ENCODE data around the gene TRIM65.

The TRIM65 gene

DNA sequence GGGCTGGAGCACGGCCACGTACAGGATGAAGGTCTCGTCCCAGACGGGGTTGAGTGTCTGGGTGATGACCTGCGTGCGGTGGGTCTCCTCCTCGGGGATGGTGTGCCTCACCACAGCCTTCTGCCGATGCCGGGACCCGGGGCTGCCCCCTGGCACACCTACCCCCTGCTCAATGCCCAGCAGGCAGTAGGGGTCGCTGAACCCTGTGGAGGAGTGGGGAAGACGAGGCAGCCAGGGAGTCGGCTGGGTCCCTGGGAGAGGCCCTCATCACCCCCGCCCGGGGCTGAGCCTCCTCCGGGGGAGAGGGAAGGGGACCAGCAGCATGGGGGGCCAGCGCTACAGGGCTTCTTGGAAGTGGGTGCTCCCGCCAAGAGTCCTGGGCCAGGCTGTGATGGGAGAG, 54.3 kb downstream of the TRIM65 start:
- no peaks in the 10 kb centered on the region for H3K27me3 ChIP-seq (ENCODE audit: control insufficient read depth, low read length)
- no peak overlapping the region for H3K27ac ChIP-seq (ENCODE audit: low read depth, low read length)
- no peaks in the 10 kb centered on the region for H3K79me2 ChIP-seq (ENCODE audit: control insufficient read depth, low read length)
- H3K4me2 ChIP-seq (ENCODE audit: low read length) = no peak overlapping the region
- no peak overlapping the region for H3K4me3 ChIP-seq (ENCODE audit: low read length)
- no peaks in the 10 kb centered on the region for H3K9me3 ChIP-seq (ENCODE audit: control insufficient read depth, insufficient read depth, low read length)
- no peaks in the 10 kb centered on the region for H4K20me1 ChIP-seq (ENCODE audit: control insufficient read depth, insufficient read depth, low read depth, low read length)
- peaks cover 17% of the 10 kb centered on the region for H3K36me3 ChIP-seq (ENCODE audit: control insufficient read depth, low read length)
- H3K4me1 ChIP-seq (ENCODE audit: control insufficient read depth, low read length) = peaks cover 32% of the 10 kb centered on the region
- H3K9me2 ChIP-seq (replicated peaks; ENCODE audit: control insufficient read depth, low read length) = no peaks in the 10 kb centered on the region
- TF ChIP-seq EZH2phosphoT487 (IDR thresholded peaks at IDR 0.05; ENCODE audit: borderline replicate concordance, low read length) = no peak
- TF ChIP-seq, protein P1, sequence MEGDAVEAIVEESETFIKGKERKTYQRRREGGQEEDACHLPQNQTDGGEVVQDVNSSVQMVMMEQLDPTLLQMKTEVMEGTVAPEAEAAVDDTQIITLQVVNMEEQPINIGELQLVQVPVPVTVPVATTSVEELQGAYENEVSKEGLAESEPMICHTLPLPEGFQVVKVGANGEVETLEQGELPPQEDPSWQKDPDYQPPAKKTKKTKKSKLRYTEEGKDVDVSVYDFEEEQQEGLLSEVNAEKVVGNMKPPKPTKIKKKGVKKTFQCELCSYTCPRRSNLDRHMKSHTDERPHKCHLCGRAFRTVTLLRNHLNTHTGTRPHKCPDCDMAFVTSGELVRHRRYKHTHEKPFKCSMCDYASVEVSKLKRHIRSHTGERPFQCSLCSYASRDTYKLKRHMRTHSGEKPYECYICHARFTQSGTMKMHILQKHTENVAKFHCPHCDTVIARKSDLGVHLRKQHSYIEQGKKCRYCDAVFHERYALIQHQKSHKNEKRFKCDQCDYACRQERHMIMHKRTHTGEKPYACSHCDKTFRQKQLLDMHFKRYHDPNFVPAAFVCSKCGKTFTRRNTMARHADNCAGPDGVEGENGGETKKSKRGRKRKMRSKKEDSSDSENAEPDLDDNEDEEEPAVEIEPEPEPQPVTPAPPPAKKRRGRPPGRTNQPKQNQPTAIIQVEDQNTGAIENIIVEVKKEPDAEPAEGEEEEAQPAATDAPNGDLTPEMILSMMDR (IDR thresholded peaks at IDR 0.05; ENCODE audit: low read depth, low read length, poor library complexity, severe bottlenecking) = no peak
- peaks cover 5% of the 10 kb centered on the region; the same call in 1 of the 2 replicates for H3F3A ChIP-seq (ENCODE audit: control insufficient read depth, insufficient read depth)

DNA sequence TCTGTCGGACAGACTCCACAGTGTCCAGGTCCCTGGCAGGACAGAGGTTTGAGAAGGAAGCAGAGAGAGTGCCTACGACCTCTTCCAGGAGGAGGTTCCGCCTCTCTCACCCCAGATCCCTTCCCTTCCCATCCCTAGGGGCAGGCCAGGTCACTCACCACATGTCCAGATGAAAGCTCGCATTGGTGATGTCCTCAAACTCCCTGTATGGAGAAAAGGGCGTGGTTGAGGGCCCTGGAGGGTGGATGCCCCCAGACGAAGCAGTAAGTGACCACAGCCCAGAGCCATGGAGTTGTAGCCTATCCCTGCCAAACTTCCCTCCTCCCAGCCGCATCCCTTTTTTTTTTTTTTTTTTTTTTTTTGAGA, 56.0 kb downstream of the TRIM65 start:
- no peak overlapping the region for H3K27ac ChIP-seq (ENCODE audit: low read depth, low read length)
- no peaks in the 10 kb centered on the region for H3K9me2 ChIP-seq (replicated peaks; ENCODE audit: control insufficient read depth, low read length)
- H3K36me3 ChIP-seq (ENCODE audit: control insufficient read depth, low read length) = peaks cover under 1% of the 10 kb centered on the region; the same call in 1 of the 2 replicates

DNA sequence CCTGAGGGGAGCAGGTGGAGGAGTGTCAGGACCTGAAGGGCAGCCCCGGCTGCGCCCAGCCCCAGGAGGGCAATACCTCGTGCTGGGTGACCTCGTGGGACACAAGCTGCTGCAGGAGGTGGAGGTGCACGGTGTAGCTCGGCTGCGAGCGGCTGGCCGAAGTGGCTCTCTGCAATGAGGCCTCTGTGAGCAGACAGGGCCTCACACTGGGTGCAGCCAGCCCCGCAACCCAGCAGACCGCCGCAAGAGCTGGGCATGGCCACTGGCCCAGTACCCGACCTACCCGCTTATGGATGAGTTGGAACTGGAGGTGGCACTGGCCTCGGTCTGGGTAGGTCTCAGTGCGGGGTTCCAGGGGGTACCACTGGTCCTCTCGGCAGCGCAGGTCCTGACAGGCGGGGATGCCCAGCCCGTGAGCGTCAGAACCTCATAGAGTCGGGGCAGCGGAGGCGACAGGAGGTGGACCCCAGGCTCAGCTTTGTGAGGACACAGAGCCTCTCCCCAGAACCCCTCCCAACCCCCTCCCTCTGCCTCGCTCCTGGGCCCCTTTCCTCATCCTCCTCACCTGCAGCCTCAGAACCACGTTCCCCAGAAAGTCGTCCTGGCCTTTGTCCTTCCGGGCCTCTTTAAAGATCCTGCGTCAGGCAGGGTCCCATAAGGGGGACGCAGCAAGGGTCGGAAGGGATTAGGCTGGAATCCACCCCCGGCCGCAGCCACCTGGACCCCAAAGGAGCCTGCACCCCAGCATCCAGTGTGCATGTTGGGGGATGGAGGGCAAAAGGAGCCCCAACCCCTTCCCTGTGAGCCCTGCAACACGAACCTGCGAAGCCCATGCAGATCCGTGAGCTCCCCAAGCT, 56.6 kb downstream of the TRIM65 start:
- H3K9me3 ChIP-seq (ENCODE audit: control insufficient read depth, insufficient read depth, low read length) = no peaks in the 10 kb centered on the region
- H3K4me1 ChIP-seq (ENCODE audit: control insufficient read depth, low read length) = peaks cover 22% of the 10 kb centered on the region
- H3K9me2 ChIP-seq (replicated peaks; ENCODE audit: control insufficient read depth, low read length) = no peaks in the 10 kb centered on the region
- no peaks in the 10 kb centered on the region for H3K27me3 ChIP-seq (ENCODE audit: control insufficient read depth, low read length)
- H3K79me2 ChIP-seq (ENCODE audit: control insufficient read depth, low read length) = no peaks in the 10 kb centered on the region
- H3K27ac ChIP-seq (ENCODE audit: low read depth, low read length) = no peak overlapping the region
- no peaks in the 10 kb centered on the region for H3K36me3 ChIP-seq (ENCODE audit: control insufficient read depth, low read length)
- no peaks in the 10 kb centered on the region for H3F3A ChIP-seq (ENCODE audit: control insufficient read depth, insufficient read depth)
- no peaks in the 10 kb centered on the region for H4K20me1 ChIP-seq (ENCODE audit: control insufficient read depth, insufficient read depth, low read depth, low read length)
- no peak overlapping the region for H3K4me2 ChIP-seq (ENCODE audit: low read length)
- TF ChIP-seq, protein P1 (IDR thresholded peaks at IDR 0.05; ENCODE audit: low read depth, low read length, poor library complexity, severe bottlenecking) = no peak
- TF ChIP-seq EZH2phosphoT487 (IDR thresholded peaks at IDR 0.05; ENCODE audit: borderline replicate concordance, low read length) = no peak
- no peak overlapping the region for H3K4me3 ChIP-seq (ENCODE audit: low read length)

More for the DNA sequence above, 56.0 kb downstream of the TRIM65 start:
- H3K4me3 ChIP-seq (ENCODE audit: low read length) = no peak overlapping the region
- H3K27me3 ChIP-seq (ENCODE audit: control insufficient read depth, low read length) = no peaks in the 10 kb centered on the region
- H4K20me1 ChIP-seq (ENCODE audit: control insufficient read depth, insufficient read depth, low read depth, low read length) = no peaks in the 10 kb centered on the region
- no peak overlapping the region for H3K4me2 ChIP-seq (ENCODE audit: low read length)
- H3K79me2 ChIP-seq (ENCODE audit: control insufficient read depth, low read length) = no peaks in the 10 kb centered on the region
- no peaks in the 10 kb centered on the region for H3K9me3 ChIP-seq (ENCODE audit: control insufficient read depth, insufficient read depth, low read length)
- TF ChIP-seq, protein P1 (IDR thresholded peaks at IDR 0.05; ENCODE audit: low read depth, low read length, poor library complexity, severe bottlenecking) = no peak
- H3K4me1 ChIP-seq (ENCODE audit: control insufficient read depth, low read length) = peaks cover 28% of the 10 kb centered on the region
- H3F3A ChIP-seq (ENCODE audit: control insufficient read depth, insufficient read depth) = peaks cover 5% of the 10 kb centered on the region; the same call in 1 of the 2 replicates

All from DOHH2 (cell line).